NK-92 (cell line): ENCODE measurements around the gene SCAI.
A peak's percentile ranks its signal among the peaks of the same experiment; 100 is the strongest.
"Not testable (repeated sequence)": the region's sequence is repeated elsewhere in the genome, so short reads cannot be mapped to it uniquely, and the experiment has no call there.

Experiments
- DNase-seq: peaks from one replicate; lab custom pipeline; 2025; ENCODE audit not compliant: unreplicated experiment; lab: John Stamatoyannopoulos, UW

The SCAI gene

GRCh38 chr9:125143377-125144090 lies at the start of gene SCAI:
Gene SCAI, minus strand, starts transcription at chr9:125143528. Its CDS starts 91 bp downstream, at chr9:125143437.
- peak; percentile 84 for DNase-seq

GRCh38 chr9:125190361-125190801 lies 47.1 kb upstream of the SCAI start:
- no peak for DNase-seq

- DNase-seq, result peak; percentile 72
Measured at GRCh38 chr9:125189361-125190289, 46.3 kb upstream of the SCAI start, which contains the start of gene PPP6C. Gene PPP6C, minus strand, starts transcription at chr9:125189803. Its CDS starts 85 bp downstream, at chr9:125189718.

GRCh38 chr9:125189011-125189360 lies 45.7 kb upstream of the SCAI start:
- DNase-seq, result no peak

- DNase-seq, result no peak
Measured at GRCh38 chr9:125183561-125183960, 40.2 kb upstream of the SCAI start.

GRCh38 chr9:125183054-125183453 lies 39.7 kb upstream of the SCAI start:
- DNase-seq, result no peak

- not testable (repeated sequence) for DNase-seq
Measured at GRCh38 chr9:125181756-125182155, 38.4 kb upstream of the SCAI start.

GRCh38 chr9:125180876-125181275 lies 37.5 kb upstream of the SCAI start:
- no peak for DNase-seq

GRCh38 chr9:125179776-125180175 lies 36.4 kb upstream of the SCAI start:
- DNase-seq, result not testable (repeated sequence)

GRCh38 chr9:125177888-125178287 lies 34.6 kb upstream of the SCAI start:
- no peak for DNase-seq

- no peak for DNase-seq
Measured at GRCh38 chr9:125176636-125177035, 33.3 kb upstream of the SCAI start.

GRCh38 chr9:125172031-125172755 lies 28.9 kb upstream of the SCAI start:
- DNase-seq, result no peak

- no peak for DNase-seq
Measured at GRCh38 chr9:125169895-125170294, 26.6 kb upstream of the SCAI start.

- DNase-seq, result no peak
Measured at GRCh38 chr9:125166762-125167161, 23.4 kb upstream of the SCAI start.

- DNase-seq, result not testable (repeated sequence)
Measured at GRCh38 chr9:125162891-125163290, 19.6 kb upstream of the SCAI start.

- no peak for DNase-seq
Measured at GRCh38 chr9:125161284-125161918, 18.1 kb upstream of the SCAI start.

GRCh38 chr9:125160750-125161149 lies 17.4 kb upstream of the SCAI start:
- DNase-seq, result no peak

- DNase-seq, result no peak
Measured at GRCh38 chr9:125156551-125156950, 13.2 kb upstream of the SCAI start.

- no peak for DNase-seq
Measured at GRCh38 chr9:125153712-125154367, 10.5 kb upstream of the SCAI start.

GRCh38 chr9:125151730-125152129 lies 8.4 kb upstream of the SCAI start:
- DNase-seq, result no peak
